HG03460 (cell line): ENCODE measurements around the gene PPP1R1B.

Experiments used
- ATAC-seq: cut with Tn5 transposase; IDR thresholded peaks from one replicate; pipeline ENCODE4 v1.9.1; 2021; ENCODE audit not compliant: unreplicated experiment

The PPP1R1B gene

DNA sequence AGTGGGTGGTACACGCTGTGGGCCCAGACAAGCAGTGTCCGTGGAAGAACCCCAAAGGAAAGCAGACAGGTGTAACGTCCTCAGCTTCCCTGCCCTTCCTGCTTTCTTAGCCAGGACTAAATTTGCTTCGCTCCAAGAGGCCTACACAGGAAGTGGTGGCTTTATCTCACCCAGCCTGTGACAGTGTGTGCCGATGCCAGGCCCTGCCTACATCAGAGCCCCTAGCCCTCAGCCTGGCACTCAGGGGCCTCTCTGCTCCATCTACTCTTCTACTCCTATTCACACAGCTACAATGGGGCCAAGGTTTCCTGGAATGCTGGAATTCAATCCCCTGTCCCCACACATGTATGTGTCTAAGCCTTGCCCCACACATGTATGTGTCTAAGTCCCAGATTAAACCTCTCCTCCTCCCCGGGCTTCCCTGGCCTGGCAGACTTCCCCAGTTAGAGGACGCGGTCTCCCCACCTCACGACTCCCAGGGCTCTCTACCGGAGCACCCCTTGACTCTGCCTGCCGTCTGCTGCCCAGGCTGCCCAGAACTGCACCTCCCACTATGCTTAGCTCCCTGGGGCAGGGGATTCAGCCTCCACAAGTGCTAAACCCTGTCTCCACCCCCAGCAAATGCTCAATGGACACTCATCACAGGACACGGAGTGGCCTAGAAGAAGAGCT is 52.9 kb downstream of the PPP1R1B start:
- ATAC-seq: no peak

DNA sequence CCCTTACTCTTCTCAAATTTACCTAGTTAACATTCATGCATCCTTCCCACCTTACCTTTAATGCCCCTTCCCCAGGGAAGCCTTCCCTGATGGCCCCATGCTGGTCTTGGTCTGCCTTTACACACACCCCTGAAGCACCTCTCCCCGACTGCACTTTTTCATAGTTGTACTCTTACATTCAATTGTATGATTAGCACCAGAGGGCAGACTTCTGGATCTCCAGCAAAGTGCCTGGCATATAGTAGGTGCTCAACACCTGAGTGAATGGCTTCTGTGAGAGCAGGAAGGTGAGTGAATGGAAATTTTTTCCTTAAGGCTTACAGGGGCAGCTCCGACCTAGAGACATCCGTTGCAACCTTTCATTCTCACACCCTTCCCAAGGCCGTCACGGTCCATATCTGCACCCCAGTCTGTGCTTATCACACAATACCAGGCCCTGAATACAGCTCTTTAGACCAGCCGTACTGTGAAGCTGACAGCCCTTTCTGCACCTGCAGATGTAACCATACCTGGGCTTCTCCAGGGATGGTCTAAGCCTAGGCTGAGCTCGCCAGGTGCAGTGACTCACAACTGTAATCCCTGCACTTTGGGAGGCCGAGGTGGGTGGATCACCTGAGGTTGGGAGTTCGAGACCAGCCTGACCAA is 56.7 kb downstream of the PPP1R1B start:
- ATAC-seq: no peak

DNA sequence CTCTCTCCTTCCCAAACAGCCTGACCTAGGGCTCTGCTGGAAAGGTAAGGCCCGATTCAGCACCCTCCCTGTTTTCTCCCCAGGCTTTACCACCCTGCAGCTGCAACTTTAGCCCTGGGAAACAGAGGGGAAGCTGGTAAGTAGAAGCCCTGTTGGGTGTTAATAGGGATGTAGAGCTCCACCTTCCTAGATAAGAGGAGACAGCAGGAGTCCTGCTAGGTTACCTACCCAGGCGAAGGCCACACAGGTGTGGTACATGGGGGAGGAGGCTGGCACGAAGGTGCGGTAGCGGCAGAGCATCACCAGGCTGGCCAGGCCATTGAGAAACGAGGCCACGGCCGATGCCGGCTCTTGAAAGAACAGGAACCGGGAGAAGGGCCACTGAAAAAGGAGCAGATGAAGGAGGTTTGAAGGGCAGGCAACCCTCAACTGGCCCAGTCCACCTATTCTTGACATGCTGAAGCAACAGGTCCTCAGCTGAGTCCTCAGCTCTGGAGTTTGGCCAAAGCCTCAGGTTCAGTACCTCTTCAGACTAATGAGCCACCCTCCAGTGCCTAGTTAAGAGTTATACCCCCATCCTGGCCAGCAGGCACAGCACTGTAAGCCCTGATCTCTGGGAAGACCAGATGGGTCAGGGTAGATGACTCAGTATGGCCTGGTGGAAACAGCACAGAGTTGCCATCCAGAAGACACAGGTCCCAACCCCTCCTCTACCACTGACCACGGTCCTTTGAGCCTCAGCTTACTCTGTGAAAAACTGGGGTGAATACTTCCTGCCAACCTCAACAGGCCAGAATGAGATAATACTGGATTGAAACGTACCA is 57.8 kb downstream of the PPP1R1B start:
- ATAC-seq: no peak
